SK-N-SH treated with all-trans-retinoic acid at 6 μM for 48 hours (cell line): ENCODE data around the gene PARVB.

ENCODE experiments used
- ARNTL ChIP-seq: fragments of 450-650 bp; formaldehyde crosslinking; IDR thresholded peaks from 2 replicates; pipeline ENCODE4 v1.5.0; 2020; ENCODE audit warnings: low read depth, mild to moderate bottlenecking, moderate library complexity, borderline replicate concordance
- BACH2 ChIP-seq: fragments of 250-450 bp; sonication (Bioruptor Pico); IDR thresholded peaks from 2 replicates; pipeline ENCODE4 v1.9.0; 2021; ENCODE audit warnings: mild to moderate bottlenecking, borderline replicate concordance
- CSDC2 ChIP-seq: fragments of 250-450 bp; sonication (Bioruptor Pico); IDR thresholded peaks from 2 replicates; pipeline ENCODE4 v1.5.0; 2020; ENCODE audit warnings: mild to moderate bottlenecking, moderate library complexity
- ESRRG ChIP-seq: fragments of 250-450 bp; sonication (Bioruptor Pico); IDR thresholded peaks from 2 replicates; pipeline ENCODE4 v1.6.1; 2021; ENCODE audit warnings: mild to moderate bottlenecking
- GLIS3 ChIP-seq: fragments of 250-450 bp; sonication (Bioruptor Pico); IDR thresholded peaks from 2 replicates; pipeline ENCODE4 v1.5.0; 2020; ENCODE audit warnings: mild to moderate bottlenecking, moderate library complexity
- ISL1 ChIP-seq: fragments of 250-450 bp; sonication (Bioruptor Pico); IDR thresholded peaks from 2 replicates; pipeline ENCODE4 v2.1.2; 2022; ENCODE audit warnings: mild to moderate bottlenecking, moderate library complexity
- PATZ1 ChIP-seq: fragments of 250-450 bp; sonication (Bioruptor Pico); IDR thresholded peaks from 2 replicates; pipeline ENCODE4 v1.8.0; 2020; ENCODE audit warnings: mild to moderate bottlenecking, moderate library complexity, borderline replicate concordance
- TOX ChIP-seq: fragments of 250-450 bp; sonication (Bioruptor Pico); IDR thresholded peaks from 2 replicates; pipeline ENCODE4 v1.8.0; 2021; ENCODE audit warnings: mild to moderate bottlenecking, moderate library complexity, borderline replicate concordance
- TSHZ2 ChIP-seq: fragments of 250-450 bp; sonication (Bioruptor Pico); IDR thresholded peaks from 2 replicates; pipeline ENCODE4 v1.5.0; 2020; ENCODE audit warnings: mild to moderate bottlenecking, moderate library complexity
- ZC3H10 ChIP-seq: fragments of 250-450 bp; sonication (Bioruptor Pico); IDR thresholded peaks from 2 replicates; pipeline ENCODE4 v1.5.1; 2021; ENCODE audit warnings: mild to moderate bottlenecking, moderate library complexity
- ZFP3 ChIP-seq: fragments of 250-450 bp; sonication (Bioruptor Pico); IDR thresholded peaks from 2 replicates; pipeline ENCODE4 v1.5.0; 2020; ENCODE audit warnings: mild to moderate bottlenecking, moderate library complexity
- ZFP30 ChIP-seq: fragments of 450-650 bp; formaldehyde crosslinking; IDR thresholded peaks from 2 replicates; pipeline ENCODE4 v1.5.0; 2022; ENCODE audit warnings: mild to moderate bottlenecking, moderate library complexity
- ZNF8 ChIP-seq: fragments of 450-650 bp; formaldehyde crosslinking; IDR thresholded peaks from 2 replicates; pipeline ENCODE4 v1.5.0; 2020; ENCODE audit warnings: mild to moderate bottlenecking, moderate library complexity
- TF ChIP-seq, protein P1 (sequence below): fragments of 250-450 bp; sonication (Bioruptor Pico); IDR thresholded peaks from 2 replicates; pipeline ENCODE4 v1.8.0; 2021; ENCODE audit warnings: low read depth, mild to moderate bottlenecking, moderate library complexity, borderline replicate concordance

DNA sequence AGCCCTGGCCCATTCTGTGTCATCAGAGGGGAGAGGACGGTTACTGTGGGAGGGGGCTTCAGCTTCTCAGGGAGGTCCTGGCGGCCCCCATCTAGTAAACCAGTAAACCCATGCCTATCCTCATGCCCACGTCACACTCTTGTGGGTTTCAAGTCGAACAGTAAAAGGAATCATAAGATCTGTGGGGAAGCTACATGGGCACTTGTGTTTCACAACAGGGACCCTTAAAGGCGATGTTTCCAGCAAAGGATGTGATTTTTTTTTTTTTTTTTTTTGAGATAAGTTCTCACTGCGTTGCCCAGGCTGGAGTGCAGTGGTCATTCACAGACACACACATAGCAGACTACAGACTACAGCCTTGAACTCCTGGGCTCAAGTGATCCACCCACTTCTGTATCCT, 147.5 kb downstream of the PARVB start:
- TF ChIP-seq ZFP30 (CRISPR knock-in tag) (no peak), PATZ1 (CRISPR knock-in tag) (no peak), ESRRG (CRISPR knock-in tag) (no peak), BACH2 (no peak), ISL1 (CRISPR knock-in tag) (no peak), ARNTL (no peak), ZFP3 (CRISPR knock-in tag) (no peak), TSHZ2 (CRISPR knock-in tag) (no peak), ZC3H10 (CRISPR knock-in tag) (no peak), GLIS3 (CRISPR knock-in tag) (no peak), TOX (CRISPR knock-in tag) (no peak), ZNF8 (CRISPR knock-in tag) (no peak), CSDC2 (no peak)
- TF ChIP-seq, protein P1, sequence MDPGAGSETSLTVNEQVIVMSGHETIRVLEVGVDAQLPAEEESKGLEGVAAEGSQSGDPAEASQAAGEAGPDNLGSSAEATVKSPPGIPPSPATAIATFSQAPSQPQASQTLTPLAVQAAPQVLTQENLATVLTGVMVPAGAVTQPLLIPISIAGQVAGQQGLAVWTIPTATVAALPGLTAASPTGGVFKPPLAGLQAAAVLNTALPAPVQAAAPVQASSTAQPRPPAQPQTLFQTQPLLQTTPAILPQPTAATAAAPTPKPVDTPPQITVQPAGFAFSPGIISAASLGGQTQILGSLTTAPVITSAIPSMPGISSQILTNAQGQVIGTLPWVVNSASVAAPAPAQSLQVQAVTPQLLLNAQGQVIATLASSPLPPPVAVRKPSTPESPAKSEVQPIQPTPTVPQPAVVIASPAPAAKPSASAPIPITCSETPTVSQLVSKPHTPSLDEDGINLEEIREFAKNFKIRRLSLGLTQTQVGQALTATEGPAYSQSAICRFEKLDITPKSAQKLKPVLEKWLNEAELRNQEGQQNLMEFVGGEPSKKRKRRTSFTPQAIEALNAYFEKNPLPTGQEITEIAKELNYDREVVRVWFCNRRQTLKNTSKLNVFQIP (CRISPR knock-in tag): no peak
